ENCODE measurements around the gene FHIT. TPM values are rescaled to one million over a fixed set of nuclear protein-coding genes. Genes with fewer than 3 reads are reported as not detected.

The FHIT gene
- polyA plus RNA-seq, 1 experiment = 0.11 TPM

DNA sequence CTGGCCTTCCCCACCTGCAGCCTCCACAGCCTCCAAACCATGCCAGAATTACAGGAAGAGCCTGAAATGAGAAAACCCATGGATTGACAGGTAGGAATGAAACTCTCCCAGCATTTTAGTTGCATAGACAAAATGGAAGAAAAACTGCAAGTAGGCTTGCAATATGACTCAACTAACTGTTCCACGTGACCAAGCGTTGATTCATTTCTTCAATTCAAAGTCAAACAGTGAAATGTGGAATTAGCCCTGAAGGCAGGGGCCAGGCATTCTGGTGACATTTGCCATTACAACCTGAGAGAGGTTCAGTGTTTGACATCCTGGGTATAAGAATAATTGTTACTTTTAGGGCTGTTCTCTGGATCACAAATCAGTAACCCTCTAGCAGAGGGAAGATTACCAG lies 1525.0 kb downstream of the FHIT start:
- no peak for DNase-seq (ENCODE audit: low read depth)
- ChIA-PET POLR2A (no interaction called here), CTCF (no interaction called here)
- Histone ChIP-seq H3K36me3 (ENCODE audit: control insufficient read depth, insufficient read depth, low read length) (no peaks in the 10 kb centered on the region), H3K4me3 (ENCODE audit: low read depth, low read length) (no peak overlapping the region), H3K27me3 (ENCODE audit: control insufficient read depth, insufficient read depth, low read length) (no peaks in the 10 kb centered on the region)
- TF ChIP-seq, protein P1, sequence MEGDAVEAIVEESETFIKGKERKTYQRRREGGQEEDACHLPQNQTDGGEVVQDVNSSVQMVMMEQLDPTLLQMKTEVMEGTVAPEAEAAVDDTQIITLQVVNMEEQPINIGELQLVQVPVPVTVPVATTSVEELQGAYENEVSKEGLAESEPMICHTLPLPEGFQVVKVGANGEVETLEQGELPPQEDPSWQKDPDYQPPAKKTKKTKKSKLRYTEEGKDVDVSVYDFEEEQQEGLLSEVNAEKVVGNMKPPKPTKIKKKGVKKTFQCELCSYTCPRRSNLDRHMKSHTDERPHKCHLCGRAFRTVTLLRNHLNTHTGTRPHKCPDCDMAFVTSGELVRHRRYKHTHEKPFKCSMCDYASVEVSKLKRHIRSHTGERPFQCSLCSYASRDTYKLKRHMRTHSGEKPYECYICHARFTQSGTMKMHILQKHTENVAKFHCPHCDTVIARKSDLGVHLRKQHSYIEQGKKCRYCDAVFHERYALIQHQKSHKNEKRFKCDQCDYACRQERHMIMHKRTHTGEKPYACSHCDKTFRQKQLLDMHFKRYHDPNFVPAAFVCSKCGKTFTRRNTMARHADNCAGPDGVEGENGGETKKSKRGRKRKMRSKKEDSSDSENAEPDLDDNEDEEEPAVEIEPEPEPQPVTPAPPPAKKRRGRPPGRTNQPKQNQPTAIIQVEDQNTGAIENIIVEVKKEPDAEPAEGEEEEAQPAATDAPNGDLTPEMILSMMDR (IDR thresholded peaks at IDR 0.05; ENCODE audit: insufficient read depth, low read depth, low read length) = no peak

GRCh38 chr3:59717679-59718205 lies 1533.5 kb downstream of the FHIT start:
- POLR2A ChIA-PET = no interaction called here
- H3K36me3 ChIP-seq (ENCODE audit: control insufficient read depth, insufficient read depth, low read length) = no peaks in the 10 kb centered on the region
- TF ChIP-seq, protein P1 (IDR thresholded peaks at IDR 0.05; ENCODE audit: insufficient read depth, low read depth, low read length) = no peak
- CTCF ChIA-PET = interaction anchor here (1.1 kb wide), 1 partner anchor 11 kb away, joined by 3 read pairs; no protein-coding TSS in a partner anchor
- H3K4me3 ChIP-seq (ENCODE audit: low read depth, low read length) = no peak overlapping the region
- DNase-seq (ENCODE audit: low read depth) = no peak
- H3K27me3 ChIP-seq (ENCODE audit: control insufficient read depth, insufficient read depth, low read length) = no peaks in the 10 kb centered on the region

DNA sequence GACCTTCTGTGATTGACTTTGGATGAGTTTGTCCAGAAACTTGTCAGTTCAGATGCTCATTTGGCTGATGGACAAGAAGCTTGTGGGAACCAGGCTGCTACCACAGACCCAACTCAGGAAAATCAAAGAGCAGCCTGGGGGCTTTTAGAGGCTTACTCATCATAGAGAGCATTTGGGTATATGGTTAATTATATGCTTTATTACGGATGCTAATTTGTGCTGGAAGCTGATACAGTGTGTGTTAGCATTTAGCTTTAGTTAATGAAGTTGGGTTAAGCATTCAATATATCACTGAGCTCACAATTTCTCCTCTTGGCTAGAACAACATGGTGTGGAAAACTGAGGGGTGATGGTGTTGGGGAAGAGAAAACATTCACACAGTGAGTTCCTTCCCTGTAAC lies 1537.2 kb downstream of the FHIT start:
- H3K4me3 ChIP-seq (ENCODE audit: low read depth, low read length) = no peak overlapping the region
- TF ChIP-seq, protein P1 (IDR thresholded peaks at IDR 0.05; ENCODE audit: insufficient read depth, low read depth, low read length) = no peak
- CTCF ChIA-PET = interaction anchor here (0.5 kb wide), 1 partner anchor 224 kb away, joined by 3 read pairs; no protein-coding TSS in a partner anchor
- H3K36me3 ChIP-seq (ENCODE audit: control insufficient read depth, insufficient read depth, low read length) = no peaks in the 10 kb centered on the region
- POLR2A ChIA-PET = no interaction called here
- no peak for DNase-seq (ENCODE audit: low read depth)
- H3K27me3 ChIP-seq (ENCODE audit: control insufficient read depth, insufficient read depth, low read length) = no peaks in the 10 kb centered on the region

DNA sequence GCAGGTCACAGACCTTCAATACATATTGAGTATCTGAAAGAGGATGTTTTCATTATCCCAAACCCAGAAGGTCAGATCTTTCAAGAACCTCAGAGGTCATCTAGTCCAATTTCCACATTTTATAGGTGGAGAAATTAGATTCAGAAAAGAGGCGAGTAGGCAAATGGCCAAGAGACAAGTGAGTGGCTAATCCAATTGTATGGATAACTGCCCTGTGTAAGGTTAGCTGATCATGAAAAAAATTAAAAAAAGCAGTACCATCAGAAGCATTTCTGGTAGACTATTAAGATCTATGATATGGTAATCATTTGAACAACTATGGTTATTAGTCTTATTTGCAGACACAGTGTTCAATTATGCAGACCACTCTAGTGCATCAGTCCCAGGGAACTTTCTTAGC lies 1540.7 kb downstream of the FHIT start:
- CTCF ChIA-PET = interaction anchor here (0.5 kb wide), 1 partner anchor 204 kb away, joined by 3 read pairs; no protein-coding TSS in a partner anchor
- POLR2A ChIA-PET = no interaction called here
- Histone ChIP-seq H3K4me3 (ENCODE audit: low read depth, low read length) (no peak overlapping the region), H3K36me3 (ENCODE audit: control insufficient read depth, insufficient read depth, low read length) (no peaks in the 10 kb centered on the region), H3K27me3 (ENCODE audit: control insufficient read depth, insufficient read depth, low read length) (no peaks in the 10 kb centered on the region)
- TF ChIP-seq, protein P1 (IDR thresholded peaks at IDR 0.05; ENCODE audit: insufficient read depth, low read depth, low read length) = no peak
- no peak for DNase-seq (ENCODE audit: low read depth)

DNA sequence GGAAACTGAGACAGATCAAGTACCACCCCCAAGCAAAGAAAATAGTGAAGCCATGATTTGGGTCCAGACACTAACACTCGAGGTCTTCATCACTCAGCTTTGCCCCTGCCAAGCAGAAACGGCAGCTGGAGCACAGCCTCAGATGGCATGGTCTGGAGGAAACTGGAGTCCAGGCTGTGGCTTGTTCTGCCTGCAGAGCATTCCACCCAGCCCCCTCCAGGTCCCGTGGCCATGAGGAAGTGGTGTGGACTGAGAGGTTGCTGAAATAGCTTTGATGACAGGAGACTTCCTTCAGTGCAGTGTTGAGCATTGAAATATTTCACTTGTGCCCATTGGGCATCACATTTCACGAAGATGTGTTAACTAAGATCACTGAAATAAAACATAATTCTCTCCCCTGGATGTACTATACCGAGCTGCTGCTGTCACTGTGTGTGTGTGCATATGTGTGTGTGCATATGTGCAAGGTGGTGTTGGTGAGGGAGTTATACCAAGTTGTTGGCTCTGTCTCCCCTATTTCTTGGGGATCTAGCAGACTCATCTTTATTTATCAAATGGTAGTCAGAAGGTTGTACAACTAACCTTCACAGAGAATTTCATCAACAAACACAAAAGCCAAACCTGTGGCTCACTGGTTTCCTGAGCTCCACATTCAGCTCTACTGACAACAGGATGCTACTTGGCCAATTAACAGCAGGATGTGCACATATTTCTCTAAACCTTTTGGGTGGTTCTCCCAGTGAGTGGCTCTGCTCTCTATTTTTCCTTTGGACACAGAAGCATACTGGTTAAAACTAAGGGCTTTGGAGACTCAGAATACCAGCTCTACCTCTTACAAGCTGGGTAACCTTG lies 1541.3 kb downstream of the FHIT start:
- POLR2A ChIA-PET = no interaction called here
- Histone ChIP-seq H3K27me3 (ENCODE audit: control insufficient read depth, insufficient read depth, low read length) (no peaks in the 10 kb centered on the region), H3K4me3 (ENCODE audit: low read depth, low read length) (no peak overlapping the region), H3K36me3 (ENCODE audit: control insufficient read depth, insufficient read depth, low read length) (no peaks in the 10 kb centered on the region)
- TF ChIP-seq, protein P1 (IDR thresholded peaks at IDR 0.05; ENCODE audit: insufficient read depth, low read depth, low read length) = no peak
- CTCF ChIA-PET = interaction anchor here (0.5 kb wide), 1 partner anchor 204 kb away, joined by 3 read pairs; no protein-coding TSS in a partner anchor
- no peak for DNase-seq (ENCODE audit: low read depth)

Measured in BJ (cell line).